RWPE2 (cell line): Measurements from ENCODE around the gene ZNF423.

Experiments
- ATAC-seq: fragments of 200-7000 bp; cut with Tn5 transposase; 3 replicates; pipeline ENCODE4 v1.9.1; 2021; ENCODE audit warnings: low read depth
- DNase-seq: peaks from one replicate; pipeline ENCODE4 v3.0.0-alpha.2; 2020; ENCODE audit warnings: low spot score
- H3K27ac ChIP-seq: fragments of 450-650 bp; 2 replicates; pipeline ENCODE4 v1.5.1; 2017; ENCODE audit warnings: mild to moderate bottlenecking; ENCODE audit not compliant: poor library complexity, severe bottlenecking
- H3K27me3 ChIP-seq: fragments of 250-450 bp; sonication (Bioruptor Pico); 2 replicates; pipeline ENCODE4 v1.5.1; 2021; ENCODE audit warnings: mild to moderate bottlenecking, moderate library complexity; ENCODE audit not compliant: insufficient read depth, poor library complexity, severe bottlenecking
- H3K36me3 ChIP-seq: fragments of 250-450 bp; sonication (Bioruptor Pico); 2 replicates; pipeline ENCODE4 v1.5.1; 2020; ENCODE audit warnings: low read depth, mild to moderate bottlenecking, moderate library complexity
- H3K4me1 ChIP-seq: fragments of 250-450 bp; sonication (Bioruptor Pico); 2 replicates; pipeline ENCODE4 v1.5.1; 2021; ENCODE audit warnings: mild to moderate bottlenecking, moderate library complexity; ENCODE audit not compliant: insufficient read depth, poor library complexity, severe bottlenecking
- H3K4me3 ChIP-seq: fragments of 250-450 bp; sonication (Bioruptor Pico); 2 replicates; pipeline ENCODE4 v1.5.1; 2021; ENCODE audit warnings: mild to moderate bottlenecking, moderate library complexity; ENCODE audit not compliant: severe bottlenecking
- H3K9me3 ChIP-seq: fragments of 250-450 bp; sonication (Bioruptor Pico); 2 replicates; pipeline ENCODE4 v1.5.1; 2021; ENCODE audit warnings: mild to moderate bottlenecking, moderate library complexity; ENCODE audit not compliant: severe bottlenecking
- TF ChIP-seq, protein P1 (sequence below): fragments of 450-650 bp; IDR thresholded peaks from one replicate; pipeline ENCODE4 v1.5.1; 2017; ENCODE audit warnings: mild to moderate bottlenecking, moderate library complexity; ENCODE audit not compliant: poor library complexity, severe bottlenecking

The ZNF423 gene

GRCh38 chr16:49550140-49550539 lies 305.8 kb downstream of the ZNF423 start:
- DNase-seq (no peak), ATAC-seq (no peak)
- H3K9me3 ChIP-seq, result no peaks in the 10 kb centered on the region
- peaks cover 20% of the 10 kb centered on the region for H3K27me3 ChIP-seq
- TF ChIP-seq, protein P1, sequence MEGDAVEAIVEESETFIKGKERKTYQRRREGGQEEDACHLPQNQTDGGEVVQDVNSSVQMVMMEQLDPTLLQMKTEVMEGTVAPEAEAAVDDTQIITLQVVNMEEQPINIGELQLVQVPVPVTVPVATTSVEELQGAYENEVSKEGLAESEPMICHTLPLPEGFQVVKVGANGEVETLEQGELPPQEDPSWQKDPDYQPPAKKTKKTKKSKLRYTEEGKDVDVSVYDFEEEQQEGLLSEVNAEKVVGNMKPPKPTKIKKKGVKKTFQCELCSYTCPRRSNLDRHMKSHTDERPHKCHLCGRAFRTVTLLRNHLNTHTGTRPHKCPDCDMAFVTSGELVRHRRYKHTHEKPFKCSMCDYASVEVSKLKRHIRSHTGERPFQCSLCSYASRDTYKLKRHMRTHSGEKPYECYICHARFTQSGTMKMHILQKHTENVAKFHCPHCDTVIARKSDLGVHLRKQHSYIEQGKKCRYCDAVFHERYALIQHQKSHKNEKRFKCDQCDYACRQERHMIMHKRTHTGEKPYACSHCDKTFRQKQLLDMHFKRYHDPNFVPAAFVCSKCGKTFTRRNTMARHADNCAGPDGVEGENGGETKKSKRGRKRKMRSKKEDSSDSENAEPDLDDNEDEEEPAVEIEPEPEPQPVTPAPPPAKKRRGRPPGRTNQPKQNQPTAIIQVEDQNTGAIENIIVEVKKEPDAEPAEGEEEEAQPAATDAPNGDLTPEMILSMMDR, result no peak
- H3K4me1 ChIP-seq, result no peaks in the 10 kb centered on the region
- H3K27ac ChIP-seq, result no peak overlapping the region
- no peaks in the 10 kb centered on the region for H3K36me3 ChIP-seq
- no peak overlapping the region for H3K4me3 ChIP-seq

GRCh38 chr16:49548325-49548970 lies 307.5 kb downstream of the ZNF423 start:
- peaks cover 12% of the 10 kb centered on the region for H3K27me3 ChIP-seq
- H3K4me1 ChIP-seq, result no peaks in the 10 kb centered on the region

GRCh38 chr16:49547448-49547847 lies 308.5 kb downstream of the ZNF423 start:
- Histone ChIP-seq H3K27ac (no peak overlapping the region), H3K4me3 (no peak overlapping the region), H3K9me3 (no peaks in the 10 kb centered on the region), H3K36me3 (no peaks in the 10 kb centered on the region), H3K4me1 (no peaks in the 10 kb centered on the region), H3K27me3 (peaks cover 10% of the 10 kb centered on the region)
- no peak for ATAC-seq
- DNase-seq, result no peak
- TF ChIP-seq, protein P1, result no peak

More at GRCh38 chr16:49548325-49548970, 307.5 kb downstream of the ZNF423 start:
- Histone ChIP-seq H3K36me3 (no peaks in the 10 kb centered on the region), H3K27ac (no peak overlapping the region), H3K4me3 (no peak overlapping the region), H3K9me3 (no peaks in the 10 kb centered on the region)
- DNase-seq (no peak), ATAC-seq (no peak)
- TF ChIP-seq, protein P1, result no peak

DNA sequence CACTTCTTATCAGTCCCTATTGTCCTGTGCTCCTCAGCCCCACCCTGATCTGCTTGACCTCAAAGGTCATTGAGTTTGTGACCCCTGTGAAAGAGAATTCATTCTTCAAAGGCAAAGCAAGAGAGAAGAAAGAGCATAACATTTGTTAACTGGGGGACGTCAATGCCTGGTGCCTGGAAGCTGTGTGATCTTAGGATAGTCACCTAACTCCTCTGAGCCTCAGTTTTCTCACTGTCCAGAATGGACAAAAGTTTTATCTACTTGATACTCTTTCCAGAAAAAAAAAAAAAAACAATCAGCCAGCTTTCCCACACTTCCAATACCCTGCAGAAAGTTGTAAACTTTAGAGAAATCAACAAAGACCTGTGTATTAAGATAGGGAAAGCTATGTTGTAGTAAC lies 309.2 kb downstream of the ZNF423 start:
- Histone ChIP-seq H3K4me3 (no peak overlapping the region), H3K4me1 (no peaks in the 10 kb centered on the region), H3K27ac (no peak overlapping the region), H3K9me3 (no peaks in the 10 kb centered on the region), H3K27me3 (peaks cover 8% of the 10 kb centered on the region), H3K36me3 (no peaks in the 10 kb centered on the region)
- TF ChIP-seq, protein P1, result no peak
- DNase-seq (no peak), ATAC-seq (no peak)

- TF ChIP-seq, protein P1, result no peak
- no peak overlapping the region for H3K27ac ChIP-seq
- H3K36me3 ChIP-seq, result no peaks in the 10 kb centered on the region
- ATAC-seq (no peak), DNase-seq (no peak)
- H3K9me3 ChIP-seq, result no peaks in the 10 kb centered on the region
- H3K4me3 ChIP-seq, result no peak overlapping the region
- no peaks in the 10 kb centered on the region for H3K4me1 ChIP-seq
- peaks cover 8% of the 10 kb centered on the region for H3K27me3 ChIP-seq
Measured at GRCh38 chr16:49545741-49546448, 310.0 kb downstream of the ZNF423 start.
